Measurements from ENCODE around the gene NAALADL1.
"Not testable (repeated sequence)": the region's sequence is repeated elsewhere in the genome, so short reads cannot be mapped to it uniquely, and the experiment has no call there.

Gene NAALADL1

DNA sequence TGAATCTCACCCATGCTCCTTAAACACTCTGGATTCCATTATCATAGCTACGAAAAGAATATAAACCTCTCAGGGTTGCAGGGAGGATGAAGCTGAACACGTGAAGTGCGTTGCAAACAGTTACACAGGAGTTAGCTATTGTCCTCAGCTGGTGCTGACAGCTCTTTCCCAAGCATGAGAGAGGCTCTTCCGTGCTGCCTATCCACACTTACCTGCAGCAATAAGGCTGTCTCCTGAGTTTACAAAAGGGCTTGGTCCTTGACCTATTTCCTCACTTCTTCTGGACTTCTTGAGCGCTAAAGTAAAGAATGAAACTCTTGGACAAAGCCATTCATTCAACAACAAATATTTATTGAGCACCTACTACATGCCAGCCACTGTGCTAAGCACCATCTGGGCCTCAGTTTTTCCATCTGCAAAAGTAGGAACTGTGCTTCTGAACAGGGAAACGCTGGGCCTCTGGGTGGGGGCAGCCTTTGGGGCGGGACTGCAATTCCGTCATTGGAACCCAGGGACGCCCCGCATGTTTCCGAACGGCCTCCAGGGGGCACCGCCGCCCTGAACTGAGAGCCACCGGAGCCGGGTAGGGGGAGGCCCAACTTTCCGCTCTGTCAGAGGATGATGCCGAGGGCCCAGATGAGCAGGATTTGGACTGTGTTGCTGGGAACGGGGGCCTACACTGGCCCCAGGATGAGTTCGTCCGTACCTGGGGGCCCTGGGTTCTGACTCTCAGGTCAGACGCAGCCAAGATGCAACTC lies 45.0 kb downstream of the NAALADL1 start:
- DNase-seq = peak; percentile 96

DNA sequence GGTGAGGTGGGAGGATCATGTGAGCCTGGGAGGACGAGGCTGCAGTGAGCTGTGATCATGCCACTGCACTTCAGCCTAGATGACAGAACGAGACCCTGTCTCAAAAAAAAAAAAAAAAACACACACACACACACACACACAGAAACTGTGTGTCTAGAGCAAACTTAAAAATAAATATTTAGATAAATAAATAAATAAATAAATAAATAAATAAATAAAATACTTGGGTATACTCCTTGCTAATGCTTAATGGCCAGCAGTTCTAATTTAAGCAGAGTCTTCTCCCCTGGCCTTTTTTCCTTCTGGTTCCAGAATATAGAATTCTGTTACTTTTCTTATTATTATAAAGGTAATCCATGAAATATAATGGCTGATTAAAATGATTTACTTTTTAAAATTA lies 49.5 kb downstream of the NAALADL1 start:
- DNase-seq = no peak

DNA sequence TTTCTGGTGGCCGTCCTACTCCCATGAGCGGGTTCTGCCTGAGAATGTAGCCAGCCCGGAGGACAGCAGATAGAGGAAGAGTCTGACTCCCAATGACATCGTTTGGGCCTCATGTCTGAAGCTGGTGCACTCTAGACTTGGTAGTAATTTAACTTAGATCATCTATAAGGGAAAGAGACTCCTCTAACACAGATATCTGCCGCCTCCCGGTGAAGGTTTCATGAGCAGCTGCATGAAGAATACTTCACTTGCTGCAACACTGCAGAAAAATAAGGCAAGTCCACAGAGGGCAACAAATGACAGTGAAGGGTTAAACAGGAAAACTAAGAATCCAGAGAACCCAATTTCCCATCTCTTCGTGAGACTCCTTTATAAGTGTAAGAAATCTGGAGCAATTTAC lies 50.3 kb downstream of the NAALADL1 start:
- DNase-seq = no peak

DNA sequence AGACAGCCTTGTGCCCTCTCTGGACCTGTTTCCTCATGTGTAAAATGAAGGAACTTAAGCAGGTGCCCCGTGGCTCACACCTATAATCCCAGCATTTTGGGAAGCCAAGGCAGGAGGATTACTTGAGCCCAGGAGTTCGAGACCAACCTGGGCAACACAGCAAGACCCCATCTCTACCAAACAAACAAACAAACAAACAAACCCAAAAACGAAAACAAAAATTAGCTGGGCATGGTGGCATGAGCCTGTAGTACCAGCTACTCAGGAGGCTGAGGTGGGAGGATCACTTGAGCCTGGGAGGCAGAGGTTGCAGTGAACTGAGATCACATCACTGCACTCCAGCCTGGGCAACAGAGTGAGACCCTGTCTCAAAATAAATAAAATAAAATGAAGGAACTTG lies 54.4 kb downstream of the NAALADL1 start:
- DNase-seq = not testable (repeated sequence)

DNA sequence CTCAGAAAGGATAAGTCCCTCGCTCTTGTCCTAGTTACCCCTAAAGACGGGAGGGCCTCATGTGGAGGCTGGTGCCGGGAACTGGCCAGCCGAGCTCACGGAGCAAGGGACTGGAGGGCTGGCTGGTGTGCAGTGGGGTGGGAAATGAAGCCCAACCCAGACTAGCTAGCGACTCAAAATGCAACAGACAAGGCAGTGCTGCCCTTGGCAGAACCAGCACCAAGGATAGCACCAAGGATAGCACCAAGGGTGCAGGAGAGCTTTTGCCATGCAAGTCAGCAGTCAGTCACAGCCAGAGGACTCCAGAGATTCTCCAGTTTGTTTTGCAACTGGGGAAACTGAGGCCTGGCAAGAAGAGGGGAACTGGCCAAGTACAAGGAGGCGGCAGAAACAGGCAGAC lies 55.1 kb downstream of the NAALADL1 start:
- peak; percentile 30 for DNase-seq

DNA sequence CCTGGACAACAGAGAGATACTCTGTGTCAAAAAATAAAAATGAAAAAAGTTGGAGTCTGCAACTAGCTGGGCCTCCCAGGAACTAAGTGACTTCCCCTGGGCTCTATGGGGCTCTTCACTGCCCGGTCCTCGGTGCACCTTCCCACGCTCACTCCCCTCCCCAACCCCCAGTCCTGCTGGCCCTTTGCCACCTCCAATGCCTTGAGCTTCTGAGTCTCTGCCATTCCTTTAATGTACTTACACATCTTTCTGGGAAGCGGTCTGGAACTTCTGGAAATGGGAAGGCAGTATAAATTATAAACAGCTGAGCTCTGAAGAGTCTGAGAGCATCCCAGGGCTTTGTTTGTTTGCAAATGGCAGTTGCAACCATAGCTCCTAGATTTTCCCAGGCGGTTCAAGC lies 55.6 kb downstream of the NAALADL1 start:
- no peak for DNase-seq

DNA sequence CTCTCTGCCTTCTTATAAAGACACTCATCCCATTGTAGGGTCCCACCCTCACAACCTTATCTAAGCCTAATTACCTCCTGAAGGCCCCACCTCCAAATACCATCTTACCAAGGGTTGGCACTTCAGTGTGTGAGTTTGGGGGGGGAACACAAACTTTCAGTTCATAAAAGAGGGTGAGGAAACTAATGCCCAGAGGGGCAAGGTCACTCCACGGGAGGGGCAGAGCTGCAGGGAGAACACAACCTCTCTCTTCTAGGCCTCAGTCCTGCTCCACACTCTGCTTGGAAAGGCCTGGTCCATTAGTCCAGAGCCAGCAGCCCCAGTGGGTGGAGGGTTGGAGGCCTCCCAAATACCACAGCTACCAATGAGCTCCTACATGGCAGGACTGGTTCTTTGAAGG lies 58.9 kb downstream of the NAALADL1 start:
- DNase-seq = no peak

DNA sequence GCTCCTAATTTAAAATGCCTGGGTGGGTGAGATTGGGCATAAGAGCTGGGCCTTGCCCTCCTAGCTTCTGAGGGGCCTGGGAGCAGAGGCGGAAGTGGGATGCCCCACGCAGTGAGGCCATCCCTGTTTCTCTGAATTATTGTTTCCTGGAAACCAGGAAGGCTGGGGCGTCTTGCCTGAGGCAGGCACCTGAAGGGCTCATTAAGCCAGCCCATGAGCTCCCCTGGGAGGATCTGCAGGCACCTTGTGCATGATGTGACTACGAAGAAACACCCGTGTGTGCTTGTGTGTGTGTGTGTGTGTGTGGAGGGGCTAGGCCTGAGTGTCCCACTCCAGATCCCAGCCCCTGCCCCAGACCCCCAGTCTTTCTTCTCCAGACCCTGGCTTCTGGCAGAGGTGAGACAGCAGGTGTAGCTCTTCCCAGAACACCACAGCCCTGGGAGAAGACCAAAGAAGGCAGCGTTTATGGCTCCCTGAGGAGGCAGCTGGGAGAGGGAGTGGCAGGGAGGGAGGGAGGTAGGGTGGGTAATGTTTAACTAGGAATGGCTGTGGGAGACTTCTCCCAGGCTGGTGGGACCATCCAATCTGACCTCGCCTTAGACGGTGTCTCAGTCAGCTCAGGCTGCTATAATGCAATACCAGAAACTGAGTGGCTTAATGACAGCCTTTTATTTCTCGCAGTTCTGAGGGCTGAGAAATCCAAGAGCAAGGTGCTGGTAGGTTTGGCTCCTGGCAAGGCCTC lies 59.5 kb downstream of the NAALADL1 start:
- no peak for DNase-seq

DNA sequence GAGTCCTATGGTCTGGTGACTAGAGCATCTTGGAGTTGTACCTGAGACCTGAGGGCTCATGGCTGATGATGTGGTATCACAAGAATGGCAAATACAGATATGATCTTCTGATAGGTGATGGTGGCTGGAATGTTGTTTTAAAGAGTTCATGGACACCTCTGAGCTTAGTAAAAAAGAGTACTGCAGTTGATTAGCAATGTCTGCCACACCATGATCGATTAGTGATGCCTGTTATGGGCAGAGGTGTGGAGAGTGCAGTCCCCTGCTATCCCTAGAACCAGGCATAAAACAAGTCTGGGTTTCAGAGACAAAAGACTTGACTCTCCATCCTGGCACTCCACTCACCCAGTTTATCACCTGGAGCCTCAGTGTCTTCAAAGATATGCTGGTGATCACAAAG lies 60.2 kb downstream of the NAALADL1 start:
- no peak for DNase-seq

DNA sequence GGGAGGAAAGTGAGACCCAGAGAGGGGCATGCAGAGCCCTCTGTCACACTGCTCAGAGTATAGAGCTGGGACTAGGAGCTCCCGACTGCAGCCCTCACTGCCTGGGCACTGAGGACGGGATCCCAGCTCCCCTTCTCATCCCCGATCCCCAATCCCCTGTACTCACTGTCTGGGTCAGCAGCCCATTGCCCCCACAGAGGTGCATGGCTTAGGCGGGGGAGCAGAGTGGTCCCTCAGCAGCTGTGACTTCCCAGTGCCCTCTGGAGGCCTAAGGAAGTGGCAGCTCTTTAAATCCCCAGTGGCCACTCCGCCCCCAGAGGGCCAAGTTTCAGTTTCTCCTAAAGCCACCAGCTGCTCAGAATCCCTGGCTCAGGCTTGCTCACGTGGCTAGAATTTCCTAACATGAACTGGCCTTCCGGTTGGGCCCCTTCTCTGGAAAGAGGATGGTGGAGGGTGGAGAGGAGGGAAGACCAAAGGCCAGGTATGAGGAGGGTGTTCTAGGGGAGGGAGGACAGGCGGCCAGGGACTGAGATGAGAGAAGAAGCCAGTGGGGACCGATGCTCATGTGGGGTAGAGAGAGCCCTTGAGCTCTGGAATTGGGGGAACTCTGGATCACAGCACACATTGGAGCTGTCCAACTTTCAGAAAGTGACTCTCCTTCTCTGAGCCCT lies 61.5 kb downstream of the NAALADL1 start, which contains the start of gene BATF2:
Gene BATF2, minus strand, starts transcription at position 262 of the 671 bp plus-strand sequence. Its CDS starts 57 bp downstream, at position 205.
- DNase-seq = peak; percentile 77

DNA sequence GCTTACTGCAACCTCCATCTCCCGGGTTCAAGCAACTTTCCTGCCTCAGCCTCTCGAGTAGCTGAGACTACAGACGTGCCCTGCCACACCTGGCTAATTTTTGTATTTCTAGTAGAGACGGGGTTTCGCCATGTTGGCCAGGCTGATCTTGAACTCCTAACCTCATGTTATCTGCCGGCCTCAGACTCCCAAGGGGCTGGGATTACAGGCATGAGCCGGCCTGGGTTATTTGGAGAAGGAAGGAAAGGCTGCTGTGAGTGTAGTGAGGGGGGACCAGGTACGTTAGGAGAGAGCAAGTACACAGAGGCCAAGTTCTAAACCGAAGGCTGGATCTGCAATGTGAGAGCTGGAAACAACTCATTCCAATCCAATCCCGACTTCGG lies 62.0 kb downstream of the NAALADL1 start:
- DNase-seq = no peak
